ACHN (cell line): Measurements from ENCODE around the gene PCBP4.

ENCODE experiments used
- DNase-seq: peaks from one replicate; pipeline ENCODE4 v3.0.0-alpha.2; 2015
- in situ Hi-C: cut with HindIII; loops from 2 replicates; pipeline ENCODE4 v1.10.0; 2017; ENCODE audit warnings: low sequenced_read_pairs, low pct_ligation_motif_present, low pct_unique_long_range_greater_than_20kb

PCBP4 gene

DNA sequence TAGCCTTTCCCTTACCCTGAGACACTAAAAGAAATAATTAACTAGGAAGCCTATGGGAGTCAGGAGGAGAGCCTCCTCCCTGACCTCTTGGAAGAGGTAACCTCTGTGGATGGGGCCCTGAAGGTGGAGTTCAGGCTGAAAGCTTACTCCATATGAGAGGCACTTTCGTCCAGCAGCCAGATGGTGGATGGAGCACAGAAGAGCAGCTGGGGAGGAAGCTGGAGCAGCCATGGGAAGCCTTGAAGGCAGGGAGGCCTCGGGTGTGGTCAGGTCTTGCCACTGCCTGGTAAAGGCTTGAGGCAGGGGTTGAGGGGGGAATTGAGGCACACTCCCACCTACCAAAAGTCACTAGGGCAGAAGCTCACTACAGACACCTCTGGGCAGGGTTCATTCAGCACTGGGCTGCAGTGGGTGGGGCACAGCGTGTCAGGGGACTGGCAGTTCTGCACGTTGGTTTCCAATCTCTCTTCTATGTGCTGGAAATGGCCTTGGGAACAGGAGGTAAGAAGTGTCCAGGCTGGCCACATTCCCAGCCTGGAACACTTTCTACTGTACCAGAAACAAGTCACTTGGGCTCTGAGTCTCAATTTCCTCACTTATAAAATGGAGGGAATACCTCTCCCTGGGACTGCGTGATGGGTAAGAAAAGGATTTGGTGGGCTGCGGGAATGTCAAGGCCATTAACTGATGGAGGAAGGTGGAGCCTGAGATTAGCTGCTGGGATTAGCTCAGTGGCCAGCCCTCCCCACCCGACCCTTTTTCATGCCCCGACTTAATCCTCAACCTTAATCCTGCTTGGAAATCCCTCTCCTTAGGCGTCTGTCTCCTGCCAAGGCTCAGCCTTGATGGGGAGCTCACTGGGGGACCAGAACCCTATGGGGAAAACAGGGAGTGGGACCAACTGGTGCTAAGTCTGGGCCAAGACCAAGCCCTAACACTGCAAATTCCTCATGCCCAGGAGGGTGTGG lies 5.4 kb downstream of the PCBP4 start:
- in situ Hi-C loops: no loop called here
- DNase-seq: no peak

DNA sequence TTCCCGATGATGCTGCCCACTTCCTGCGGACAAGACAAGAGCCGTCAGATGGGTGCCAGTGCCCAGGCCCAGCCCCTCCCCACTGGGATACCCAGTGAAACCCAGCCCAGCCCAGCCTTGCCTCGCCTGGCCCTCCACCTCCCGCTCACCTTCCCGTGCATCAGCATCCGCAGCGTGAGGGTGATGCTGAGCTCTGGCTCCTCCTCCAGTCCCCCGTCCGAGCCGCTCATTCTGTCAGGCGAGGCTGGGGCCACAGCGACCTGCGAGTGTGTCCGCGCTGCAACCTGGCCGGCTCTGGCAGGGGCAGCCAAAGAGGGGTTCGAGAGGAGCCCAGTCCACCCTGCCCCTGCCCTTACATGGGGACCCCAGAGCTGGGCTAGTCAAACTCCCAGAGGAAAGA lies 6.2 kb downstream of the PCBP4 start:
- in situ Hi-C loops: no loop called here
- no peak for DNase-seq

DNA sequence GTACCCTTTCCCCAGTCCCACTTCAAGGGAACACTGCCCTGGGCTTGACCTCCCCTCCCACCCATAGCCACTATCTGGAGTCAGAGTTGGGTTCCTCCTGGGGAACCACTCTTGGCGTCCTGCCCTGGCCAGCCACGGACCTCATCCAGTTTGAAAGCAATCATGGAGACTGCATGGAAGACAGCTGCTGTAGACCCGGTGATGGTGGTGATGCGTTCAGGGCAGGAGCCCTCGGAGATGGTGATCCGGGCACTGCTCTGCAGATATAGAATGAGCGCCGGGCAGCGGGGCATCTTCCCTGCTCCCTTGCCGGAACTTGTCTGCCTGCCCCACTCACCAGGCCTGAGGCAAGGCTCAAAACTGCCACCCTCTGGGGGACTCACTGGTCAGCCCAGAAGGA lies 6.9 kb downstream of the PCBP4 start:
- DNase-seq: no peak
- in situ Hi-C loops: no loop called here

DNA sequence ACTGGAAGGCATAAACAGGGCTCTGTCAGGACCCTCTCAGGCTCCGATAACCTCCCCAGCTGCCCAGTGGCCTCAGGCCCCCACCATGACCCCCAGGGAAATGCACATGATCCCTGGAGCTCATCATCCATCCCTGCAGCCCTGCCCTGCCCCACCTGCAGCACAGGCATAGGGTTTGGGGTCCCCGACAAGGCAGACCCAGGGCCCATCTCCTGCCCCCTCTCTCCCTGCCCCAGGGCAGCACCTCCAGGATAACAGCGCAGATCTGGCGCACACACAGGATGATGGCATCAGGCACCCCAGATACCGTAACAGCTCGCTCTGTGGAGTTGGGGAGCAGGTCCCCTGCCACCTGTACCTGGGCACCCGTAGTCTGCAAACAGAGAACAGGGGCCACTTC lies 7.6 kb downstream of the PCBP4 start:
- no peak for DNase-seq
- in situ Hi-C loops: no loop called here

DNA sequence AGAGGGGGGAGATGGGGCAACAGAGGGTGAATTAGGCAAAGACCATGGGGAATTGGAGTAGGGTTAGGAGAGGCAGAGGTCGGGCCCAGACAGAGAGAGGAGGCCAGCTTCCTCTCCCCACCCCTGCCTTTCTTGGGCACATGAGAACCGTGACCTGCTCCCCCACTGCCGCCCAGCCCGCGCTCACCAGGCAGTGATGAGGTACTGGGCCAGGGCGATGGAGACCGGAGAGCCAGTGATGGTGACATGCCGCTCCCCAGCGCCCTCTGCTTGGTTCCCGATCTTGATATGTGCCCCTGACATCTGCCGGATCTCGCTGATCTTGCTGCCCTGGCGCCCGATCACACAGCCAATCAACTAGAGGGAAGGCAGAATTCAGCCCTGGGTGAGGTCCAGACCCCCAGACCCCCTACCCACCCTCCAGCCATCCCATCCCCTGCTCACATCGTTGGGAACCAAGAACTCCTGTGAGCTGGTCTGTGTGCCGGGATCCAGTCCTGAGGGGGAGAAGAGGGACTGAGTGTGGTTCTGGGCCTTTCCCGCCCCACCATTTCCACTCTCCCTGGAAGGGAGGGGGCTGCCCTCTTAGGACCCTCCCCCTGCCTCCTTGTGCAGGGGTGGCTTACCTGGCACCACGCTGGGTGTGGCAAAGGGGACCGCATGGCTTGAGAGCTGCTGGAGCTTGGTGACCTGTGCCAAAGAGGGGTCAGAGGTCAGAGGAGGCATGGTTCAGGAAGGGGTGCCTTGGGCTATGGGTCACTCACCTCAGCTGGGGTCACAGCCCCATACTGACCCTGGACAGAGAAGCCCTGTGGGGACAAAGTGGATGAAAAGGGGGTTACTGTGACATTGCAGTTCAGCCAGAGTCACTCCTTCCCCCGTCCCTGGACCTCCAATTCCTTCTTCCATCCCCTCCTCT lies 8.4 kb downstream of the PCBP4 start:
- in situ Hi-C loops: no loop called here
- no peak for DNase-seq

DNA sequence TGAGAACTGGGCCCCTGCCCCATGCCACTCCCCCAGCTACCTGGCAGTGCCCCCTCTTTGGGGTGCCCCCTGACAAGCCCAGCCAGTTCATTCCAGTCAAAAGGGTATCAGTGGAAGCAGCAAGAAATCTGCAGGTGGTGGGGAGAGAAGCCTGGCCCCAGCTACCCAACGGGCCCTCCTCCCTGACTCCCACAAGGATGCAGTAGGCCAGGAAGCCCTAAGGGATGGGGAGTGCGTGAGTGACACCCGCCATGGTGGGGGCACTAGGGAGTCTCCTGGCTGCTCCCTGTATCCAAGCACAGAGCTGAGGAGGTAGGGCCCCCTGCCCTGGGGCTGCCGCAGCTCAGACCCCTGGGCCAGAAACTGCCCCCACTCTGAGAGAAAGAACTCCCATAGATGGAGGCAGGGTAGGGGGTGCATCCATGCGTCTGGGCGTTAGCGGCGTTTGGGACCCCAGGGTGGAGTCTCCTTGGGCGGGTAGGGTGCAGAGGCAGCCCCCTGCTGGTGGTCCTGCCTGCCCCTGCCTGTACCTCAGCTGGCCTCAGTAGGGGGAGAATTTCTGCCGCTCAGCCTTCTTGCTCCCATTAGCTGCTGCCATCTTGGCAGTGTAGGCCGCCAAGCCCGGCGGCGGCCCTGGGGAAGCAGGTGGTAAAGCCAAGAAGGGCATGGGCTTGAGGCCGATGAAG lies 9.6 kb downstream of the PCBP4 start:
- DNase-seq: no peak
- in situ Hi-C loops: no loop called here

DNA sequence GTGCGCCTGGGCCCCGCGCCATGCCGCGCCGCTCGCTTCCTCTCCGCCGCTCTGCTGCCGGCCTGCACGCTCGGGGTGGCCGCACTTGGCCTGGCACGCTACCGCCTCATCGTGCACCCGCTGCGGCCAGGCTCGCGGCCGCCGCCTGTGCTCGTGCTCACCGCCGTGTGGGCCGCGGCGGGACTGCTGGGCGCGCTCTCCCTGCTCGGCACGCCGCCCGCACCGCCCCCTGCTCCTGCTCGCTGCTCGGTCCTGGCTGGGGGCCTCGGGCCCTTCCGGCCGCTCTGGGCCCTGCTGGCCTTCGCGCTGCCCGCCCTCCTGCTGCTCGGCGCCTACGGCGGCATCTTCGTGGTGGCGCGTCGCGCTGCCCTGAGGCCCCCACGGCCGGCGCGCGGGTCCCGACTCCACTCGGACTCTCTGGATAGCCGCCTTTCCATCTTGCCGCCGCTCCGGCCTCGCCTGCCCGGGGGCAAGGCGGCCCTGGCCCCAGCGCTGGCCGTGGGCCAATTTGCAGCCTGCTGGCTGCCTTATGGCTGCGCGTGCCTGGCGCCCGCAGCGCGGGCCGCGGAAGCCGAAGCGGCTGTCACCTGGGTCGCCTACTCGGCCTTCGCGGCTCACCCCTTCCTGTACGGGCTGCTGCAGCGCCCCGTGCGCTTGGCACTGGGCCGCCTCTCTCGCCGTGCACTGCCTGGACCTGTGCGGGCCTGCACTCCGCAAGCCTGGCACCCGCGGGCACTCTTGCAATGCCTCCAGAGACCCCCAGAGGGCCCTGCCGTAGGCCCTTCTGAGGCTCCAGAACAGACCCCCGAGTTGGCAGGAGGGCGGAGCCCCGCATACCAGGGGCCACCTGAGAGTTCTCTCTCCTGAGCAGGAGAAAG lies 11.1 kb downstream of the PCBP4 start:
- DNase-seq: no peak
- in situ Hi-C loops: no loop called here

DNA sequence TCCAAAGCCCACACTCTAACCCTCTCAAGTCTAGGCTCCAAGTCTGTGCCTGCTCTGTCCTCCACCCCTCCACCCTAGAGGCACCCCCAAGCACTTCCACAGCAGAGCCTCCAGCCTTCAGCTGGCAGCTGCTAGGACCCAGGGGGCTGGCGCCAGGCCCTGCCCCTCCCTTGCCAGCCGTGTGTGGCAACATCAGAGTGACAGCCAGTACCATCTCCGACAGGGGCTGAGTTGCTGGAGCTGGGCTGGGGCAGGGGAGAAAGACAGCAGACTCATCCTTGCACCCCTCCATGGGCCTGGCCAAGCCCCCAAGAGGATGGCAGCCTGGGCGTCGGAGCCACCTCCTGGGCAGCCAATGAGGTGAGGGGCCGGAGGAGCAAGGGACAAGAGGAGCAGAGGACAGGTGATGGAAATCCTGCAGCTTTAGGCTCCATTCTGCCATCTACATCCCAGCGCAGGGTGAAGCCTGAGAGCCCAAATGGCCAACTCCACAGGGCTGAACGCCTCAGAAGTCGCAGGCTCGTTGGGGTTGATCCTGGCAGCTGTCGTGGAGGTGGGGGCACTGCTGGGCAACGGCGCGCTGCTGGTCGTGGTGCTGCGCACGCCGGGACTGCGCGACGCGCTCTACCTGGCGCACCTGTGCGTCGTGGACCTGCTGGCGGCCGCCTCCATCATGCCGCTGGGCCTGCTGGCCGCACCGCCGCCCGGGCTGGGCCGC lies 11.9 kb downstream of the PCBP4 start, which contains the start of gene GPR62:
Gene GPR62 (plus strand): TSS at position 207 of the 718 bp plus-strand sequence. CDS start 272 bp downstream, at position 479.
- in situ Hi-C loops: no loop called here
- DNase-seq: no peak

DNA sequence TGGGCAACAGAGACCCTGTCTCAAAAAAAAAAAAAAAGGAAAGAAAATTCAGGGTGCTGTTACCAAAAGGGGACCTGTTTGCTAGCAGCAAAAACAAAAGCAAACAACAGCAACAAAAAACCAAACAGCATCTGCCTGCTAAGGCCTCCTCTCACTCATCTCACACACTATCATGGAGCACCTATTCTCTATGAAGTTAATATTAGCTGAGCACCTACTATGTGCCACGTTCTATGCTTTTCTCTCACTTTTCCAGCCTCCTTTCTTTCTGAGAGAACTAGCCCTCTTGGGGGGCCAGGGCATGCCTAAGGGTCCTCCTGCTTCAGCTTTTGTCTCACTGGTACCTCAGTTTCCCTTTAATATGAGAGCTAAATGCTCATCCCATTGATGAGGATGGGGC lies 12.5 kb downstream of the PCBP4 start:
- DNase-seq: no peak
- in situ Hi-C loops: no loop called here

DNA sequence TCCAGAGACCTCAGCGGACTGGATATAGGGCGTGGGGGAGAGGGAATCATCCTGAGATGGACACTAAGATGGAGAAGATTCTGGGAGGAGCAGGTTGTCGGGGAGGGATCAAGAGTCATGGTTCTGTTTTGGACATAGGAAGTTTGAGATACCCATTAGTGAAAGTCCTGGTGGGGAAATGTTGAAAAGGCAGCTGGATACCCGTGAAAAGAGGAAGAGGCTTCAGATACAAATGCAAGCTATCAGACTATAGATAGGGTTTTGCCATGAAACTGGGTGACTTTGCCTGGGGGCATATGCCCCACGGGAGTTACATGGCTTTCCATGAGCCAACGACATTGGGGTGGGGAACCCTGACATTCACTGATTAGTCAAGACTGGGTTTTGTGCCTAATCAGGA lies 13.1 kb downstream of the PCBP4 start:
- in situ Hi-C loops: no loop called here
- no peak for DNase-seq

DNA sequence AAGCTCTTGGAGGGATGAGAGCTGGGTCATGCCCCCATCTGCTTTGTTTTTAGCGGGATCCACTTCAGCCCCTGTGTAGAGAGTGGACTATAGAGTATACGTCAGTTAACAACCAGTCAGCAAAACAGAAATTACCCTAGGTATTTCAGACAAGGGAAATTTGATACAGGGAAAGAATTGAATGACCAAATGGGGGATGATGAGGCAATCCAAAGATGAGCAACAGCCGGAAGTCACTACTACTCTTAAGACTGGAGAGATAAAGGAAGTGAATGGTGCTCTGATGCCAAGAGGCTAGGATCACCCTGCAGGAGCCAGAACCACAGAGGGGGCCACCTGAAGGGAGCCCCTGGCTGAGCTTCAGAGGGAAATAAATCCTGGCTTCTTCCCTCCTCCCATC lies 13.8 kb downstream of the PCBP4 start:
- in situ Hi-C loops: no loop called here
- DNase-seq: no peak

DNA sequence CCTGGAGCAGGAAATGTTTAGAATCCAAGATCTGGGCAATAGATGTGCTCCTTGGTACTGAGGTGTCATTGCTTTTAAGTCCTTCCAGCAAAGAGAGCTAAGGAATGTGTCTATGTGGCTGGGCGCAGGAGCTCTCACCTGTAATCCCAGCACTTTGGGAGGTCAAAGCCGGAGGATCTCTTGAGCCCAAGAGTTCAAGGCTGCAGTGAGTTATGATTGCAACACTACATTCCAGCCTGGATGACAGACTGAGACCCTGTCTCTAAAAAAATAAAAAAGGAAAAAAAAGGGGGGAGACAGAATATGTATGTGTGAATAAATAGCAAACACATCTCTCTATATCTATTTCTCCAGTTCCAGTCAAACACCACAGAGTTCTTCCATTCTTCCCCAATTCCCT lies 16.4 kb downstream of the PCBP4 start:
- in situ Hi-C loops: no loop called here

DNA sequence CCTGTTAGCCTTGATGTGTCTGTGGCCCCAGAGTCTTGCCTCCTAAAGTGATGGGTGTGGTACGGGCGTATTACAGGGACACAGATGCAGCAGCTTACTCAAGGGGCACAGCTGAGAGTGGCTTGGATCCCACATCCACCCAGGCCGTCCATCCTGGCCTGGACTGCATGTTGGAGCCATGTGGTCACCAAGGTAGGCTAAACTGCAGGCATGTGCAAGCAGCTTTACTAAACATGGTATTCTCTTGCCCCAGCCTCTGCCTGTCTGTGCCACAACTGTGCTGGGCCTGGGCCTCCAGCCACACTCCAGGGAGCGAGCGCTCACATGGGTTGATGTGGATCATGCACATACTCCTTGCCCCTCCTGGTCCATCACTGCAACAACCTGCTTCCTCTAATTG lies 18.1 kb downstream of the PCBP4 start:
- no peak for DNase-seq
- in situ Hi-C loops: no loop called here

More for the DNA sequence above, 16.4 kb downstream of the PCBP4 start:
- DNase-seq: no peak

DNA sequence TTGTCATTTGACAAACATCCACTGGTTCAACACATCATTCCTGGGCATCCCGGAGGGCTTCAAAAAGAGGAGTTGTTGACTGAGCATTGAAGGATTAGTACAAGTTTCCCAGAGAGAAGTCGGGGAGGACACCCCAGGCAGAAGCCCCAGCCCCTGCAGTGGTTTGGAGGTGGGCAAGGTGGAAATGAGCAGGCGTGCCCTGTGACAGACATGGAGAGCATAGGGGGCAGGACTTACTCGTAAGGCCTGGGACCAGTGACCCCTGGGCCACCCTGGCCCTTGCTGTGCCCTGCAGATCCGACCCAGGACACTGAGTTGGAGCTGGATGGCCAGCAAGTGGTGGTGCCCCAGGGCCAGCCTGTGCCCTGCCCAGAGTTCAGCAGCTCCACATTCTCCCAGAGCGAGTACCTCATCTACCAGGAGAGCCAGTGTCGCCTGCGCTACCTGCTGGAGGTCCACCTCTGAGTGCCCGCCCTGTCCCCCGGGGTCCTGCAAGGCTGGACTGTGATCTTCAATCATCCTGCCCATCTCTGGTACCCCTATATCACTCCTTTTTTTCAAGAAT lies 19.2 kb downstream of the PCBP4 start:
- in situ Hi-C loops: no loop called here
- no peak for DNase-seq

DNA sequence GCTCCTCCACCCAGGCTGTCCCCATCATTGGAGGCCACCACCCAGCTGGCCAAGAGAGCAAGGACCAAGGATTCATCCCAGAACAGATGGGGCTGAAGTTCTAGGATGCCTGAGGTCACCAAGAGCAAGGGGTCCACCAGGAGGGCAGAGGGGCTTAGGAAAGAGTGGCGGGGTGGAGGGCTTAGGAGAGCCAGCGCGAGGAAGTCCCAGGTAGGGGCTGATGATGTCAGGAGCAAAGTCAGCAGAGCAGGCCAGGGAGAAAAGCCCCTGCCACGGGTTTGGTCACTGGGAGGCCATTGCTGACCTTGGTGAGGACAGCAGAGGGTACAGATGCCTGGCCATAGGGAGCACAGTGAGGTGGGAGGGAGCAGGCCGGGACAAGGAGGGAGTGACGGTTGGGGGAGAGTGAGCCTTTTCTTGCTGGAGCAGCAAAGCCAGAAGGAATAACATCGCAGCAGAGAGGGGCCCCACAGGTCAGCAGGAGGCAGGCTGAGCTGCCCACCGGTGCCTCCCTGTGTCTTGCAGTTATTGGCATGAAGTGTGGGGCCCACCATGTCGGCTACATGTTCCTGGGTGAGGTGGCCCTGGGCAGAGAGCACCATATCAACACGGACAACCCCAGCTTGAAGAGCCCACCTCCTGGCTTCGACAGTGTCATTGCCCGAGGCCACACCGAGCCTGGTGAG lies 19.9 kb downstream of the PCBP4 start:
- DNase-seq: no peak
- in situ Hi-C loops: no loop called here

DNA sequence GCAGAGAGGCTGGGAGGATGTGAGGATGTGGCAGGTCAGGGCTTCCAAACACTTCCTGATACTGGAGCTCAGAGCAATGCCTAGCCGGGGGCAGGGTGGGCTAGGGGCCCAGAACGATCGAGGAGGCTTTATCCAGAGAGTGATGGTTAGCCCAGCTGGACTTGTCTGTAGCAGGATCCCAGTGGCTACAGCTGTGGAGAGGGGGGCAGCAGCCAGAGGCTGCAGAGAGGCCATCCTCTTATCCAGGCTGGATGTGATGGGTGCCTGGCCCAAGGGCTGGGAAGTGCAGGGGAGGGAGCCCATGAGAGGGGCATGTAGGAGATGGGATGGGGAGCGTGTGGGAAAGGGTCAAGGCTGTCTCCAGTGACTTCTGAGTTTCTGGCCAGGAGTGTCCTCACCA lies 20.5 kb downstream of the PCBP4 start:
- in situ Hi-C loops: no loop called here

More for the DNA sequence above, 20.5 kb downstream of the PCBP4 start:
- DNase-seq: no peak
